ENCODE measurements around the gene GJD2.

Gene GJD2

GRCh38 chr15:34773013-34773412, 18.2 kb upstream of the GJD2 start:
- no peak for DNase-seq (ENCODE audit: low read depth)

GRCh38 chr15:34772312-34772711, 17.5 kb upstream of the GJD2 start:
- no peak for DNase-seq (ENCODE audit: low read depth)

GRCh38 chr15:34769711-34770110, 14.9 kb upstream of the GJD2 start:
- DNase-seq (ENCODE audit: low read depth) = no peak

- no peak for DNase-seq (ENCODE audit: low read depth)
Measured at GRCh38 chr15:34768530-34768929, 13.7 kb upstream of the GJD2 start.

GRCh38 chr15:34765741-34766140, 10.9 kb upstream of the GJD2 start:
- no peak for DNase-seq (ENCODE audit: low read depth)

- no peak for DNase-seq (ENCODE audit: low read depth)
Measured at GRCh38 chr15:34760909-34761308, 6.1 kb upstream of the GJD2 start.

- no peak for DNase-seq (ENCODE audit: low read depth)
Measured at GRCh38 chr15:34759992-34760391, 5.2 kb upstream of the GJD2 start.

GRCh38 chr15:34759347-34759746, 4.5 kb upstream of the GJD2 start:
- no peak for DNase-seq (ENCODE audit: low read depth)

GRCh38 chr15:34757262-34757661, 2.5 kb upstream of the GJD2 start:
- DNase-seq (ENCODE audit: low read depth) = no peak

- no peak for DNase-seq (ENCODE audit: low read depth)
Measured at GRCh38 chr15:34755419-34755773, 598 bp upstream of the GJD2 start.

- DNase-seq (ENCODE audit: low read depth) = no peak
Measured at GRCh38 chr15:34754171-34754601, 612 bp downstream of the GJD2 start.

GRCh38 chr15:34753236-34753894, 1.4 kb downstream of the GJD2 start:
- DNase-seq (ENCODE audit: low read depth) = no peak

- no peak for DNase-seq (ENCODE audit: low read depth)
Measured at GRCh38 chr15:34749691-34750090, 5.1 kb downstream of the GJD2 start.

GRCh38 chr15:34739346-34739745, 15.5 kb downstream of the GJD2 start:
- DNase-seq (ENCODE audit: low read depth) = no peak

GRCh38 chr15:34738002-34738401, 16.8 kb downstream of the GJD2 start:
- no peak for DNase-seq (ENCODE audit: low read depth)

GRCh38 chr15:34737477-34737876, 17.3 kb downstream of the GJD2 start:
- DNase-seq (ENCODE audit: low read depth) = no peak

GRCh38 chr15:34734303-34734702, 20.5 kb downstream of the GJD2 start:
- no peak for DNase-seq (ENCODE audit: low read depth)

GRCh38 chr15:34733621-34734020, 21.2 kb downstream of the GJD2 start:
- DNase-seq (ENCODE audit: low read depth) = no peak

- no peak for DNase-seq (ENCODE audit: low read depth)
Measured at GRCh38 chr15:34732430-34732829, 22.4 kb downstream of the GJD2 start.

- DNase-seq (ENCODE audit: low read depth) = no peak
Measured at GRCh38 chr15:34730701-34731100, 24.1 kb downstream of the GJD2 start.

- no peak for DNase-seq (ENCODE audit: low read depth)
Measured at GRCh38 chr15:34729886-34730285, 24.9 kb downstream of the GJD2 start.

GRCh38 chr15:34729056-34729455, 25.7 kb downstream of the GJD2 start:
- DNase-seq (ENCODE audit: low read depth) = no peak

GRCh38 chr15:34726406-34727100, 28.2 kb downstream of the GJD2 start:
- no peak for DNase-seq (ENCODE audit: low read depth)

- no peak for DNase-seq (ENCODE audit: low read depth)
Measured at GRCh38 chr15:34725556-34725955, 29.2 kb downstream of the GJD2 start.

Data from fibroblast of the conjunctiva (primary cell).